GM21381 (cell line): ENCODE measurements around the gene IL23A.
A peak's percentile ranks its signal among the peaks of the same experiment; 100 is the strongest.
"Not testable (repeated sequence)": the region's sequence is repeated elsewhere in the genome, so short reads cannot be mapped to it uniquely, and the experiment has no call there.

Experiments
- ATAC-seq: cut with Tn5 transposase; IDR thresholded peaks from one replicate; pipeline ENCODE4 v1.9.1; 2021; ENCODE audit warnings: mild to moderate bottlenecking, moderate library complexity; ENCODE audit not compliant: unreplicated experiment

IL23A gene, protein sequence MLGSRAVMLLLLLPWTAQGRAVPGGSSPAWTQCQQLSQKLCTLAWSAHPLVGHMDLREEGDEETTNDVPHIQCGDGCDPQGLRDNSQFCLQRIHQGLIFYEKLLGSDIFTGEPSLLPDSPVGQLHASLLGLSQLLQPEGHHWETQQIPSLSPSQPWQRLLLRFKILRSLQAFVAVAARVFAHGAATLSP

DNA sequence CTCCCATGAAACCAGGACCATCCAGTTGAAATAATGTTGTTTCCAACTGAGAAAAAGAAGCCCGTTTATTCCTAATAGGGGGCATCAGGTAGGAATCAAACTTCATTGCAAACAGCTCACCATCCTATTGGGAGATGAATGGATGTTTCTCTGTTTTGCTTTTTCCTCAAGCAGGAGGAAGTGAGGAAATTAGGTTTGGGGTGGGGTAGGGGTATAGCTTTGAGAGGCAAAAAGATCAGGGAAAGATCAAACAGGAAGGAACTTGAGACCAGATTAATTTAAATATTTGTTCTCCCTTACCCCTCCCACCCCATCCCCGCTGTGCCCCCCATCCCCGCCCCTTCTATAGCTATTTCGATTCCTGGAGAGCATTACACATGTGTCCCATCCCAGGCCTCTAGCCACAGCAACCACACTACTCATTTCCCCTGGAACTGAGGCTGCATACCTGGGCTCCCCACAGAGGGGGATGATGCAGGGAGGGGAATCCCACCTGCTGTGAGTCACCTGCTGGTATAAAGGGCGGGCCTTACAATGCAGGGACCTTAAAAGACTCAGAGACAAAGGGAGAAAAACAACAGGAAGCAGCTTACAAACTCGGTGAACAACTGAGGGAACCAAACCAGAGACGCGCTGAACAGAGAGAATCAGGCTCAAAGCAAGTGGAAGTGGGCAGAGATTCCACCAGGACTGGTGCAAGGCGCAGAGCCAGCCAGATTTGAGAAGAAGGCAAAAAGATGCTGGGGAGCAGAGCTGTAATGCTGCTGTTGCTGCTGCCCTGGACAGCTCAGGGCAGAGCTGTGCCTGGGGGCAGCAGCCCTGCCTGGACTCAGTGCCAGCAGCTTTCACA lies at the start of gene IL23A:
Gene IL23A, plus strand, starts transcription at position 577 of the 850 bp plus-strand sequence. Its CDS starts 161 bp downstream, at position 738.
- no peak for ATAC-seq

DNA sequence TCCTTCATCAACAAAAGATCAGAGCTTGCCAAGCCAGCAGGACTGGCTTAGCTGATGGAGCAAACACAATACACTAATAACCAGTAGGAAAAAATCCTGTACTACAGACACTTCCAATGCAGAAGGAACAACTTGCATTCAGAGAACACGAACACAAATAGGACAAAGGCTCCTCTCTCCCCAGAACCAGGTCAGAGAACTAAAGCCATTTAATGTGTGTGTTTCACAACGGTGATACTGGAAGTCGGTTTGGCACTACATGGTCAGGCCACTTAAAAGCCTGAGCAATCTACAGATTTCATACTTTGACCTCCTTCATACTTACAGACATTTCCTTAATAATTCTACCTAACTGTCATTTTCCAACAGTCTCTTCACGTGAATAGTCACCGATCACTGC lies 44.9 kb upstream of the IL23A start:
- no peak for ATAC-seq

DNA sequence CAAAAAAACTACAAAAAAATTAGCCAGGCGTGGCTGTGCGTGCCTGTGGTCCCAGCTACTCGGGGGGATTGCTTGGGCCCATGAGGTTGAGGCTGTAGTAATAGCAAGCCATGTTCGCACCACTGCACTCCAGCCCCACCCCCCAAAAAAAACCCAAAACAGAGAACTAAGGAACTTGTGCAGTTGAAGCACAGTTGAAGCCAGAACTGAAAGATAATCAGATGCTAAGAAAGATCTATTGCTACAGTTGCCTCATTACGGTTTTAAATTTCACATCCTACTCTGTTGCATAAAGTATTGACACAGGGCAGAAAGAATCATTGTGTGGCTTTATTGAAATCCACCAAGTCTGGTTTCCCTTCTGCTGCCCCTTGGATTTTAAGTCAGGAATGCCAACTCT lies 42.4 kb upstream of the IL23A start:
- ATAC-seq, result no peak

DNA sequence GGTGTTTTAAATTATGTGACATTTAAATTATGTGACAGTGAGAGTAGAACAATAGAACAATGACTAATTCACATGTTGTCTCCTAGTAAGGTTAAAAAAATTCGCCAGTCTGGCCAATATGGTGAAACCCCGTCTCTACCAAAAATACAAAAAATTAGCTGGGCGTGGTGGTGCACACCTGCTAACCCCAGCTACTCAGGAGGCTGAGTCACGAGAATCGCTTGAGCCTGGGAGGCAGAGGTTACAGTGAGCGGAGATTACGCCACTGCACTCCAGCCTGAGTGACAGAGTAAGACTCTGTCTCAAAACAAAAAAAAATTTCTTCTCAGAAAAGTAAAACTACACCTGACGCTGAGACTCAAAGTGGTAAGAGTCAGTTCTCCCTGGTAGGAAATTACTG lies 41.3 kb upstream of the IL23A start:
- no peak for ATAC-seq

DNA sequence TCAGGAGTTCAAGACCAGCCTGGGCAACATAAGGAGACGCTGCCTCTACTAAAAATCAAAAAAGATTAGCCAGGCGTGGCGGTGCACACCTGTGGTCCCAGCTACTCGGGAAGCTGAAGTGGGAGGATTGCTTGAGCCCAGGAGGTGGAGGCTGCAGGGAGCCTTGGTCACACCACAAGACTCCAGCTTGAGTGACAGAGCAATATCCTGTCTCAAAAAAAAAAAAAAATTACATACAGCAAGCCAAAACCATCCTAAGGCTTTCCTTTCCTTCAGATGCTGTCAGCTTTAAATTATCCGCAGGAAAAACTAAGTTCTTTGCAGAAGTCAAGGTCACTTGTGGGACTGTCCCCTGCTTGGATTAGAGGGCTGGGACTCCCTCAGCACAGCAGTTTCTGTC lies 39.9 kb upstream of the IL23A start:
- ATAC-seq, result no peak

DNA sequence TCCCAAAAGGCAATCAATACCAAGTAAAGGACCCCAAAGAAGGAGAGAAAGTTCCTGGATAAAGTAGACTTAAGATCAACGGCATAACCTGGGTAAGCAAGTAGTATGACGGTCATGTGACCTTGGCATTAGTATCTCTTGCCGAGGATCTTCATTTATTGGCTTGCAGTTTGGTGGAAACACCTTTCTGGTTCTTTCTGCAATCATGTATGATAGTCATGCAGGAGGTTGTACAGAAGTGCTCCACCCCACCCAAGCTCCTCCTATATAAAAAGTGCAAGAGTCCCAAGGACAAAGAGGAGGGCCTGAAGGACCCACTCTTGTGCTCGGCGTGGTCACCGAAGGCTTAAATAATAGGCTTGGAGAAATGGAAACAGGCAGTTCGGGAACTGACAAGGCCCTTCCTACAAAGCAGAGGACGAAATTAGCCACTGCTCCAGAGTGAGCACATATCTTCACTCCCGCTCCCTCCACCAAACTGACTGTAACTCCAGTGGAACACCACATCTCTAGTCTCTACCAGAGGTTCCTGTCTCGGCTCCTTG lies 39.3 kb upstream of the IL23A start:
- no peak for ATAC-seq

DNA sequence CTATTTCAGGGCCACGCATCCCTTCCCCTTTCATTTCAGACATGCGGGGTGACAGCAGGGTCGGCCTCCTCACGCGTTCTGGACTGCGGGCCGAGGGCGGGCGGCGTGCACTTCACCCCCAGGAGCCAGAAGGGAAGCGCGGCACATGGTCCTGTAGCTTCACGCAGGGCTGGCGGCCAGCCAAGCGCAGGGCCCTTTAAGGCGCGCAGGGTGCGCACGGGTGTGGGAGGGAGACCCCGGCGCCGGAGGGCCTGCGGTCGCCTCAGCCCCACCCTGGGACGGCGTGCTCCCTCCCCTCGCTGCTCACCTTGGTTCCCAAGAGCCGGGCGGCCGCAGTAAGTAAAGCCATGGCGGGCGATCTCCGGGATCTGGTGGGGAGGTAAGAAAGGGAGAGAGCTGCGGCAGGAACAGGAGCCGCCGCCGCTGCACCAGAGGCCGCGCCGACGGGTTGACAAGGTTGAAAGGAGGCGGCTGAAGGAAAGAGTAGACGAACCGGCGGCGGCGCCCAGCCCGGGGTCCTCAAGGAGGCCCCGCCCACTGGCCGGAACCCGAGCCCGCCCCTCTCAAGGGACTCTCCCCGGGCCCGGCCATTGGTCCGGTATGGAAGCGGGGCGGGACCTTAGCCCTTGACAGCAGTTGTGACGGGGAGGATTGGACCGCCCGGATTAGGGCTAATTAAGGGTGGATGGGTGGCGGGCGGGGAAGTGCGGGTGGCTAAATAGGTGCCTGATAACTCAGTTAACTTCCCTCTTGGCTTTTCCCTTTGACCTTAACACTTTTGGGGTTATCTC lies 38.6 kb upstream of the IL23A start, which contains the start of gene CS:
Gene CS, minus strand, starts transcription at position 478 of the 791 bp plus-strand sequence. Its CDS starts 129 bp downstream, at position 349.
- ATAC-seq, result peak; percentile 92

DNA sequence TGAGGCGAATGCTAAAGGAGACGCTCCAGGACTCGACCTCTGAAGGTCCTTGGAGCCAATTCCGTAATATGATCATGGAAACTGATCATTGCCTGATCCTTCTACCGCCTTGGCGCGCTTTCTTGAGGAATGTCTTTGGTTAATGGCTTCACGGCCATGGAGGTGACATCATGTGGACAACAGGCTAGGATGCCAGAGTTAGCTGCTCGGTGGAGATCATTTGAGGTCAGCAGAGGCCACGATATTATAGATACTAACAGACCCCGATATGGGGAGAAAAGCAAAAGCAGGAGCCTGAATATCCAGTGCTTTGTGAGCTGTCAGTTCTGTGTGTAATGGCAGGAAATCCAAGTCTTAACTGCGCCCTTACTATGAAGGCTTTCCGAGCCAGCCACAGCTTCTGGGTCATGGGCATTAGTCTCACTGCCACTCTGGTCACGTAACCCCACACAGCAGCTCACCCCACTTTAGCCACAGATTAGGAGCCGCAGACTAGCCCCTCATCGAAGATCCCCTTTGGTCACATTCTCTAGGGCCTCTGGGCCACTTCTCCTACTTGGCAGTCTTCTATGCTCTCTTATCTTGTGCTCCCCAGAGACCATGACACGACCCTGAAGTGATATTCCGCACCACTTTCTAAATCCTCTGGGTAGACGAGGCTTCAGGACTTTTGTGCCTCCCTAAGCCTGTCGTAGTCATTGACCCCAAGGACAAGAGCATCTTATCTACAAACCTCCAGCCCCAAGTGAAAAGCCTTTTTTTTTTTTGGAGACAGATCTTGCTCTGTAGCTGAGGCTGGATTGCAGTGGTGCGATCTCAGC lies 37.8 kb upstream of the IL23A start:
- ATAC-seq, result no peak

DNA sequence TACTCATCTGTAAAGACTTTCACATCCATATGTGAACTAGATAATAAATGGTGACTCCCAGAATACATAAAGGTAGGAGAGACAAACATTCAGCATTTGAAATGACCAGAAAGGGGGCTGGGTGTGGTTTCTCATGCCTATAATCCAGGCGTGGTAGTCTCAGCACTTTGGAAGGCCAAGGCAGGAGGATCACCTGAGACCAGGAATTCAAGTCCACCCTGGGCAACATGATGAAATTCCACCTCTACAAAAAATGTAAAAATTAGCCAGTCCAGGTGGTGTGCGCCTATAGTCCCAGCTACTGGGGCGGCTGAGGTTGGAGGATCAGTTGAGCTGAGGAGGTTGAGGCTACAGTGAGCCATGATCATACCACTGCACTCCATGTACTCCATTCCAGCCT lies 34.4 kb upstream of the IL23A start:
- ATAC-seq, result no peak

DNA sequence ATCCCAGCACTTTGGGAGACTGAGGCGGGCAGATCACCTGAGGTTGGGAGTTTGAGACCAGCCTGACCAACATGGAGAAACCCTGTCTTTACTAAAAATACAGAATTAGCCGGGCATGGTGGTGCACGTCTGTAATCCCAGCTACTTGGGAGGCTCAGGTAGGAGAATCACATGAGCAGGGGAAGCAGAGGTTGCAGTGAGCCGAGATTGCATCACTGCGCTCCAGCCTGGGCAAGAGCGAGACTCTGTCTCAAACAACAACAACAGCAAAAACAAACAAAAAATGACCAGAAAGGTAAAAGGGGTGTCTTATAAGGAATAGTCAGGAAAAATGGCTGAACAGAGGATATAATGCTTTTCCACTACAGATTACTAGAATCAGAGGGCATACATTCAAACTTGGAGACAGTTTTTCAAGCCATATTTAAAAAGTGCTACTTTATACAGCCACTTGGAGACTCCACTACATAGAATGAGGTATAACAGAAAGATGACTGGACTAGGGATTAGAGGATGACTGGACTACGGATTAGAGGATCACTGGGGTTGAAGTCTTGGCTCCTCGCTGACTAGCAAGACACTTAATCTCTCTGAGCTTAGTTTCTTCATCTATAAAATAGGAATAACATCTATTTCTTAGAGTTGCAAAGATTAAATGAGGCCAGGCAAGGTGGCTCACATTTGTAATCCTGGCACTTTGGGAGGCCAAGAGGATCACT lies 33.7 kb upstream of the IL23A start:
- ATAC-seq, result no peak

DNA sequence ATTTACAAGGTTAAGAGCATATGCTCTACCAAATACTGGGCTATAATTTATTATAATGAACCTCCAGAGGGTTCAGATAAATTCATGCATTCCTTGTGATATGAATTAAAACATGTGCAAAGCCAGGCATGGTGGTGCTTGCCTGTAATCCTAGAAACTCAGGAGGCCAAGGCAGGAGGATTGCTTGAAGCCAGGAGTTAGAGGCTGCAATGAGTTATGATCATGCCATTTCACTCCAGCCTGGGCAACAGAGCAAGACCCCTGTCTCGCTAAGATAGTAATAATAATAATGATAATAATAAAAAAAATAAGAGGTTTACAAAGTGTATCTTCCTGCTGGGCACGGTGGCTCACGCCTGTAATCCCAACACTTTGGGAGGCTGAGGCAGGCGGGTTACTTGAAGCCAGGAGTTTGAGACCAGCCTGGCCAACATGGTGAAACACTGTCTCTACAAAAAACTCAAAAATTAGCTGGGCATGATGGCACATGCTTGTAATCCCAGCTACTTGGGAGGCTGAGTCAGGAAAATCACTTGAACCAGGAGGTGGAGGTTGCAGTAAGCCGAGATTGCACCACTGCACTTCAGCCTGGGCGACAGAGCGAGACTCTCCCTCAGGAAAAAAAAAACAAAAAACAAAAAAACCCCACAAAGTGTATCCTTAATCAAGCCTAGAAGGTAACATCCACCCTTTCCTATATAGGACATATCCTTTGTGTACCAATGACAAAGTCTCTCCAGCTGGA lies 31.3 kb upstream of the IL23A start:
- ATAC-seq, result no peak

DNA sequence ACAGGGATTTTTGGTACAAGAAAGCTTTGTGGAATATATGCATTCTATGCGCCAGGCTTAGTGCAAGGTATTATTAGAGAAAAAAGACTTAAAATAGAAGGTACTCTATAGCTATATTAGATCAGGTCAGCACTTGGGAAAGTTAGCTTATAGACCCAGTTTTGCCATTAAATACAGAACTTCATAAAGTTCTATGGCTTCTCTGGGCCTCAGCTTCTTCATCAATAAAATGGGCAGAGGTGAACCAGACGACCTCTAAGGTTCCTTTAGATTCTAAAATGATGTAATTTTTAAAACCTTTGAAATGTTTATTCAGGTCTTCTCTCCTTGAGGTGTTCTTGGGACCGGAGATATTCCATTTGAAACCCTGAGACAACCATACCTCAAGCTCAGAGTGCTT lies 30.0 kb upstream of the IL23A start:
- ATAC-seq, result no peak

DNA sequence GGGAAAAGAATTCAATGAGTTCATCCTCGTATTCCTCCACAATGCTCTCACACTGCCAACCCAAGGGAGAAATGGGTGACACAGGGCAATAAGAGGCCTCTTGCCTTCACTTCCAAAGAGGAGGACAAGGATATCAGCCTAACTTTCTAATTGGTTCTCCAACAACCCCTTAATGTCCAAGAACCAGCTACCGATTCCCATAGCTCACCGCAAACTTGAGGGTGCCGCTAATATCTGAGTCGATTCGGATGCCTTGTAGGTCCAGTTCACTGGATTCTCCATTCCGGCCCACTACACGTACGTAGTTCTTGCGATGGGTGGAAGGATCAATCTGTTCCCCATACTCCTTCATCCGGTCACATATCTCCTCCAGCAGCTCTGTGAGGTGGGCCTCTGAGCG lies 27.7 kb upstream of the IL23A start:
- ATAC-seq, result no peak

DNA sequence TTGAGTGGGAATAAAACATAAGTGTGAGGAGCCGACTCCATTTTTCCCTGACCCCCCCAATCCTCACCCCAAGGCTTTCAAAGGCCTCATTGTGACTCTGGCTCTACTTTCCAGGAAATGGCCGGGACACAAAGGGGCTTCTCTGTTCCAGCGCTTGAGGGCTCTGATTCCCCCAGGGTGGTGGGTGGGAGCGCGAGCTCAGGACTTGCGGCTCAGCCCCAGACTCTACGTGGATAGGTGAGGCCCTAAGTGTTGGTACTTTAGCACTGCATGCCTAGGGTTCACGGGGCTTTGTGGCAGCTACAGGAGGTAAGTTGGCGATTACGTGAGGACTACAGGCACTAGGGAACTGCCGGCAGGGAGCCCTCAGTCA lies 23.4 kb upstream of the IL23A start:
- ATAC-seq, result no peak

DNA sequence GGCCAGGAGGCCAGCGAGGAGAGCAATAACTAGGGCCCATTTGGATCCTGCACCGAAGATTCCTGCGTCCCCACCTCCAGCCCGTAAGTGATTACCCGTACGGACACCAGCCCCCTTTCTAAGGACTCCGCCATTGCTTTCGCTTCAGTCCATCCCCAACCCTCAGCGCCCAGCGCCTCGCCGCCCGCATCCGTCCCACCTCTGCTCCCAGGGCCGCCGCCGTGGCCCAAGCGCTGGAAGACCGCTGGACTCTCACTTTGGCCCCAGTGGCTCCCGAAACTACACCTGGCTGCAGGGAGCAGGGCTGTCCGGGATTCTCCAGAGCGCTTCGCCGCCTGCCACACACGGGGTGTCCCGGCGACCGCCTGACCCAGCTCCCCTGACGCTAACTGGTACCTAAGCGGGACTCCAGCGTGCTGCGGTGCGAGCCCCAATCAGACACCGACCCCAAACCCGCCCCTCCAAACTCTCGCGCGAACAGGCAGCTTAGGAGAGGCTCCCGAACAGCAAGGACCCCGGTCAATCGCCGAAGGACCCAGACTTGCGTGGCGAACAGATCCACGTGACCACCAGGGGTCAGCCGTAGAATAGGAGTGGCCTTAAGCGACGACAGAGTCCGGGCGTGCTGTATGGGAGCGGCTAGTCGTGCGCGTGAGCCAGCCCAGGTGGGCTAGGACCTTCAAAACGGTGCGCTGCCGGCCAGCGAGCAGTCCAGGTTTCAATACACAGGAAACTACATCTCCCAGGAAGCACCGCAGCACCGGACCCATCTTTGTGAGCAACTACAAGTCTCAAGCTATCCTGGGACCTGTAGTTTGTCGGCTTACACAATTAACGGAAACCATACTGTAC lies 22.8 kb upstream of the IL23A start, which contains the start of gene CNPY2:
Gene CNPY2, minus strand, starts transcription at position 367 of the 852 bp plus-strand sequence. CDS start 771 bp downstream, outside the sequence.
- peak; percentile 90 for ATAC-seq

DNA sequence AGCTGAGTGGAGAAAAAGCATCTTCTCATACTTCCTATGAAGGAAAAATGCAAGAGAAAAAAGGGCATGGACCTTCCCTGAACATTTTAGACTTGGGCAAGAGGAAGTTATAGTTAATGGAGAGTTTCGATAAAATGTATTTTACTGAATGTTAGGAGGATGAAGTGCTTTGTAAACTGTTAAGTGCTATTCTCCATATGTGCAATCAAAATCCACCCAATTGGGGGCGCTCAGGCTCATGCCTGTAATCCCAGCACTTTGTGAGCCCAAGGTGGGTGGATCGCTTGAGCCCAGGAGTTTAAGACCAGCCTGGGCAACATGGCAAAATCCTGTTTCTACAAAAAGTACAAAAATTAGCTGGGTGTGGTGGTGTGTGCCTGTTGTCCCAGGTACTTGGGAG lies 21.0 kb upstream of the IL23A start:
- ATAC-seq, result no peak

DNA sequence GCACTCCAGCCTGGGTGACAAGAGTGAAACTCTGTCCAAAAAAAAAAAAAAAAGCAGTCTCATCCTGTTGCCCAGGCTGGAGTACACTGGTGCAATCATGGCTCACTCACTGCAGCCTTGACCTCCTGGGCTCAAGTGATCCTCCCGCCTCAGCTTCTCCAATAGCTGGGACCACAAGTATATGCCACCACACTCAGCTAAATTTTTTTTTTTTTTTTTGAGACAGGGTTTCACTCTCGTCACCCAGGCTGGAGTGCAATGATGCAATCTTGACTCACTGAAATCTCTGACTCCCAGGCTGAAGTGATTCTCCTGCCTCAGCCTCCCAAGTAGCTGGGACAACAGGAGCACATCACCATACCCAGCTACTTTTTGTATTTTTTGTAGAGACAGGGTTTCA lies 17.7 kb upstream of the IL23A start:
- no peak for ATAC-seq

DNA sequence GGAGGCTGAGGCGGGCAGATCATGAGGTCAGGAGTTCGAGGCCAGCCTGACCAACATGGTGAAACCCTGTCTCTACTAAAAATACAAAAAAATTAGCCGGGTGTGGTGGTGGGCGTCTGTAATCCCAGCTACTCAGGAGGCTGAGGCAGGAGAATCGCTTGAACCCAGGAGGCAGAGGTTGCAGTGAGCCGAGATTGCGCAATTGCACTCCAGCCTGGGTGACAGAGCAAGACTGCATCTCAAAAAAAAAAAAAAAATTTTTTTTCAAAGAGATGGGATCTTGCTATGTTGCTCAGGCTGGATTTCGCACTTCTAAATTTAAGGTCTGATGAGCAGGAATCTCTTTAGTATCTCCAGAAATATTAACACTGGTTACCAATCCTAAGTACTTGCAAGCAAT lies 17.1 kb upstream of the IL23A start:
- not testable (repeated sequence) for ATAC-seq
